ENCODE data around the gene SYT14. TPM values are rescaled to one million over a fixed set of nuclear protein-coding genes. Genes with fewer than 3 reads are reported as not detected.
"Not testable (repeated sequence)": the region's sequence is repeated elsewhere in the genome, so short reads cannot be mapped to it uniquely, and the experiment has no call there.

SYT14 gene
- 3.9 TPM for total RNA-seq (ENCODE audit: insufficient read depth, low replicate concordance)

GRCh38 chr1:209937996-209938959, at the start of gene SYT14:
Gene SYT14 (plus strand): TSS chr1:209938217. CDS start chr1:209938265, 48 bp downstream.
- DNase-seq (ENCODE audit: low spot score) = no peak

DNA sequence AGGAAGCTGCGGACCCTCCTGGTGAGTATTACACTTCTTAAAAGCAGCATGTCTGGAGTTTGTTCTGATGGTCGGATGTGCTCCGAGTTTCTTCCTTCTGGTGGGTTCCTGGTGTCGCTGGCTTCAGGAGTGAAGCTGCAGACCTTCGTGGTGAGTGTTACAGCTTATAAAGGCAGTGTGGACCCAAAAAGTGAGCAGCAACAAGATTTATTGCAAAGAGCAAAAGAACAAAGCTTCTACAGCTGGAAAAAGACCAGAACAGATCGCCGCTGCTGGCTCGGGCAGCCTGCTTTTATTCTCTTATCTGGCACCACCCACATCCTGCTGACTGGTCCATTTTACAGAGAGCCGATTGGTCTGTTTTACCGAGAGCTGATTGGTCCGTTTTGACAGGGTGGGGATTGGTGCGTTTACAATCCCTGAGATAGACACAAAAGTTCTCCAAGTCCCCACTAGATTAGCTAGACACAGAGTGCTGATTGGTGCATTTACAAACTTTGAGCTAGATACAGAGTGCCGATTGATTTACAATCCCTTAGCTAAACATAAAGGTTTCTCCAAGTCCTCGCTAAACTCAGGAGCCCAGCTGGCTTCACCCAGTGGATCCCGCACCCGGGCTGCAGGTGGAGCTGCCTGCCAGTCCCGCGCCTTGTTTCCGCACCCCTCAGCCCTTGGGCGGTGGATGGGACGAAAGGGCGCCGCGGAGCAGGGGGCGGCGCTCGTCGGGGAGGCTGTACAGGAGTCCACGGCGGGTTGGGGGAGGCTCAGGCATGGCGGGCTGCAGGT, 49.5 kb upstream of the SYT14 start:
- DNase-seq (ENCODE audit: low spot score) = peak; percentile 0

DNA sequence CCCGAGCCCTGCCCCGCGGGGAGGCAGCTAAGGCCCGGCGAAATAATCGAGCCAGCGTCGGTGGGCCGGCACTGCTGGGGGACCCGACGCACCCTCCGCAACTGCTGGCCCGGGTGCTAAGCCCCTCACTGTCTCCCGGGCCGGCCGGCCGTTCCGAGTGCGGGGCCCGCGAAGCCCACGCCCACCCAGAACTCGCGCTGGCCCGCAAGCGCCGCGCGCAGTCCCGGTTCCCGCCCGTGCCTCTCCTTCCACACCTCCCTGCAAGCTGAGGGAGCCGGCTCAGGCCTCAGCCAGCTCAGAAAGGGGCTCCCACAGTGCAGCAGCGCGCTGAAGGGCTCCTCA, 49.0 kb upstream of the SYT14 start:
- DNase-seq (ENCODE audit: low spot score) = no peak

GRCh38 chr1:209890641-209891330, 47.2 kb upstream of the SYT14 start:
- peak; percentile 0 for DNase-seq (ENCODE audit: low spot score)

DNA sequence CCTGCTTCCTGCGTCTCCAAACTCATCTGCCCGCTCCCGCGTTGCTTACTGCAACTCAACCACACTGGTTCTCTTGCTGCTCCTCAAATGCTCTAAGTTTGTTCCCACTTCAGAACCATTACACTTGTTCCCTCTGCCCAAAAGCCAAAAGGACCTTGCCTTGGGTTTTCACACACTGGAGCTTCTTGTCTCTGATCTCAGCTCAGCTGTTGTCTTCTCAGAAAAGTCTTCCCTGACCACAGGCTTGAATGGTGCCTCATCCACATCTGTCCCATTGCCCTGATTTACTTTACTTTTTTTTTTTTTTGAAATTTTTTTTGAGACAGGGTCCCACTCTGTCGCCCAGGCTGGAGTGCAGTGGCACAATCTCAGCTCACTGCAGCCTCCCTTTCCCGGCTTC, 44.3 kb upstream of the SYT14 start:
- DNase-seq (ENCODE audit: low spot score) = no peak

GRCh38 chr1:209895709-209896108, 42.3 kb upstream of the SYT14 start:
- DNase-seq (ENCODE audit: low spot score) = peak; percentile 0

- no peak for DNase-seq (ENCODE audit: low spot score)
Observed at GRCh38 chr1:209896346-209896745, 41.7 kb upstream of the SYT14 start.

- not testable (repeated sequence) for DNase-seq (ENCODE audit: low spot score)
Observed at GRCh38 chr1:209898271-209898670, 39.7 kb upstream of the SYT14 start.

DNA sequence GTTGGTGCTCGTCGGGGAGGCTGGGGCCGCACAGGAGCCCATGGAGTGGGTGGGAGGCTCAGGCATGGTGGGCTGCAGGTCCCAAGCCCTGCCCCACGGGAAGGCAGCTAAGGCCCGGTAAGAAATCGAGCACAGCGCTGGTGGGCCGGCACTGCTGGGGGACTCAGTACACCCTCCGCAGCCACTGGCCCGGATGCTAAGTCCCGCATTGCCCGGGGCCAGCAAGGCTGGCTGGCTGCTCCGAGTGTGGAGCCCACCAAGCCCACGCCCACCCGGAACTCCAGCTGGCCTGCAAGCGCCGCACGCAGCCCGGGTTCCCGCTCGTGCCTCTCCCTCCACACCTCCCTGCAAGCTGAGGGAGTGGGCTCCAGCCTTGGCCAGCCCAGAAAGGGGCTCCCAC, 39.2 kb upstream of the SYT14 start:
- not testable (repeated sequence) for DNase-seq (ENCODE audit: low spot score)

GRCh38 chr1:209899948-209900347, 38.1 kb upstream of the SYT14 start:
- DNase-seq (ENCODE audit: low spot score) = no peak

DNA sequence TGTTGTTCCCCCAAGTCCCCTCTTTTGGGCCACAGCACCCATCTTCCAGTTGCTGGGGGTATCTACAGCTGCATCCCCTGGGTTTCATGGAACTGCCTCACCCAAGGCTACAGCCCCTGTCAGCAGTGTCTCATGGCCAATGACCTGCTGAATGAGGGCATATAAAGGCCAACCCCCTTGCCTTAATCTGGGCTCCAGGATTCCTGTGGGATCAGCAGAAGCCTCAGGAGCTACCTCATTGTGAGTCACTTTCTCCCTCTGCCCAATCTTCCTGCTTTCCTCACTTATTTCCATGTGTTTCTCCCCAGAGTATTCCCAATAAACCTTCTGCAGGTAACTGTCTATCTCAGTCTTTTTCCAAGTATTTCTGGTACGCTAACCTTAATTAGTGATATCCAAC, 37.3 kb upstream of the SYT14 start:
- DNase-seq (ENCODE audit: low spot score) = no peak

DNA sequence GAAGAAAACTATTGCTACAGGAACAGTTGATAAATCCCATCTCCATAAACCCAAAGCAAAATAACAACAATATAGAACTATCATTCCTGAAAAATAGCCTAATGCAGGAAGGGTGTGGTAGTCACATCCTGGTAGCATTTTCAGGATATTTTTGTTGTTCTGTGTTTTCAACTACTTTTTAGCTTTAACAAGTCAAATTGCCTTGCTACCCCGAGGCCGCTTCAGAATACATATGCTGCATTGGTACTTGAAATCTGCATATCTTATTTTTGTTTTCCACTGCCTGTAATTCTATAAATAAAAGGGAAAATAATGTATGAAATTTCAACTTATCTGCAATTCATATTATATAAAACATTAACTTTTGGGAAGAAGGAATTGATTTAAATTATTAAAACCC, 36.8 kb upstream of the SYT14 start:
- no peak for DNase-seq (ENCODE audit: low spot score)

- DNase-seq (ENCODE audit: low spot score) = not testable (repeated sequence)
Observed at GRCh38 chr1:209904774-209905173, 33.2 kb upstream of the SYT14 start.

- DNase-seq (ENCODE audit: low spot score) = no peak
Observed at GRCh38 chr1:209911746-209912145, 26.3 kb upstream of the SYT14 start.

DNA sequence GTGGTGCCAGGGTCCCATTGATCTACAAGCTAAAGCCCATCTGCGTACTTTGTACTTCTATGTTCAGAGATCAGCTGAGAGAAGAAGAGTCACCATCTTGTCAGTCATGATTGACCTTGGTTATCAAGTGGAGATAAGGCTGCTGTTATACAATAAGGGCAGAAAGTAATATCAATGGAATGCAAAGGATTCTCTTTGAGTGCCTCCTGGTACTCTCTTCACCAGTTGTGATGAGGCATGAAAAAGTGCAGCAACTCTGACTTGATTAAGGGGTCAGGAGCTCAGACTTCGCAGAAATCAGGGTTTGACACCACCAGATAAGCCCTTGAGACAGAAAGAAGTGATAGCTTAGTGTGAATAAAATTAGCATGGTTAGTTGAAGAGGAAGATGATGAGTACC, 25.7 kb upstream of the SYT14 start:
- DNase-seq (ENCODE audit: low spot score) = no peak

DNA sequence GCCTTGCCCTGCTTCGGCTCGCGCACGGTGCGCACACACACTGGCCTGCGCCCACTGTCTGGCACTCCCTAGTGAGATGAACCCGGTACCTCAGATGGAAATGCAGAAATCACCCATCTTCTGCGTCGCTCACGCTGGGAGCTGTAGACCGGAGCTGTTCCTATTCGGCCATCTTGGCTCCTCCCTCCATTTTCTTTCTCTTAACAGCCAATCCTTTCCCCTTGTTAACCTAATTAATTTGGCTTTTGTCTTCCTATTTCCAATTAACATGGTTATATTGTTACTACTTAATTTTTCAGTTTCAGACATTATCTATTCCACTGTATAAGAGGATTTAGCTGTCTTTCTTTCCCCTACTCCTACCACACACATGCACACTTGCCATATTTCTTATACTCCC, 18.4 kb upstream of the SYT14 start:
- DNase-seq (ENCODE audit: low spot score) = not testable (repeated sequence)

GRCh38 chr1:209920844-209921243, 17.2 kb upstream of the SYT14 start:
- no peak for DNase-seq (ENCODE audit: low spot score)

- no peak for DNase-seq (ENCODE audit: low spot score)
Observed at GRCh38 chr1:209924390-209924789, 13.6 kb upstream of the SYT14 start.

GRCh38 chr1:209926045-209926444, 12.0 kb upstream of the SYT14 start:
- DNase-seq (ENCODE audit: low spot score) = no peak

GRCh38 chr1:209927466-209927865, 10.6 kb upstream of the SYT14 start:
- no peak for DNase-seq (ENCODE audit: low spot score)

- DNase-seq (ENCODE audit: low spot score) = no peak
Observed at GRCh38 chr1:209929751-209930150, 8.3 kb upstream of the SYT14 start.

DNA sequence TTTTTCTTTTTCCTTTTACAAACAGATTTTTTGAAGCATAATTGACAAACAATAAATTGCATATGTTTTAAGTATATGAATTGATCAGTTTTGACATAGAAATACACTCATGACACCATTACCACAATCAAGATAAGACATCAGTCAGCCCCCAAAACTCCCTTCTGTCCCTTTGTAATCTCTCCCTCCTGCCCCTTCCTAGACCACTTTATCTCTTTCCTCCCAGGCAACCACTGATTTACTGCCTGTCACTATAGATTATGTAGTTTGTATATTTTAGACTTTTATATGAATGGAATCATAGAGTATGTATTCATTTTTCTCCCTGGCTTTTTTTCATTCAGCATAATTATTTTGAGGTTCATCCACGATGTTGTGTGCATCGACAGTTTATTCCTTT, 6.9 kb upstream of the SYT14 start:
- no peak for DNase-seq (ENCODE audit: low spot score)
